NCI-H2227 (cell line): ENCODE measurements around the gene CEP250.
"Not testable (repeated sequence)": the region's sequence is repeated elsewhere in the genome, so short reads cannot be mapped to it uniquely, and the experiment has no call there.

Experiments
- DNase-seq: peaks from one replicate; lab custom pipeline; 2025; ENCODE audit not compliant: unreplicated experiment; lab: John Stamatoyannopoulos, UW

CEP250 gene

GRCh38 chr20:35491823-35492222 is 36.4 kb downstream of the CEP250 start:
- DNase-seq: no peak

- no peak for DNase-seq
Measured at GRCh38 chr20:35492352-35492751, 37.0 kb downstream of the CEP250 start.

GRCh38 chr20:35496481-35496880 is 41.1 kb downstream of the CEP250 start:
- no peak for DNase-seq

GRCh38 chr20:35497320-35497719 is 41.9 kb downstream of the CEP250 start:
- no peak for DNase-seq

GRCh38 chr20:35497780-35498189 is 42.4 kb downstream of the CEP250 start:
- DNase-seq: no peak

- no peak for DNase-seq
Measured at GRCh38 chr20:35499271-35499670, 43.9 kb downstream of the CEP250 start.

- no peak for DNase-seq
Measured at GRCh38 chr20:35502352-35502751, 47.0 kb downstream of the CEP250 start.

- no peak for DNase-seq
Measured at GRCh38 chr20:35503281-35503680, 47.9 kb downstream of the CEP250 start.

GRCh38 chr20:35503841-35504561 is 48.6 kb downstream of the CEP250 start:
- DNase-seq: no peak

GRCh38 chr20:35504751-35505150 is 49.4 kb downstream of the CEP250 start:
- no peak for DNase-seq

GRCh38 chr20:35506179-35506578 is 50.8 kb downstream of the CEP250 start:
- no peak for DNase-seq

GRCh38 chr20:35506872-35507638 is 51.7 kb downstream of the CEP250 start:
- no peak for DNase-seq

GRCh38 chr20:35508493-35509218 is 53.3 kb downstream of the CEP250 start:
- DNase-seq: no peak

GRCh38 chr20:35510951-35511735 is 55.7 kb downstream of the CEP250 start:
- DNase-seq: no peak

- DNase-seq: peak; percentile 21
Measured at GRCh38 chr20:35511814-35512420, 56.5 kb downstream of the CEP250 start.

- no peak for DNase-seq
Measured at GRCh38 chr20:35514371-35514932, 59.1 kb downstream of the CEP250 start.

- DNase-seq: no peak
Measured at GRCh38 chr20:35515341-35515740, 59.9 kb downstream of the CEP250 start.

- DNase-seq: no peak
Measured at GRCh38 chr20:35515949-35516645, 60.7 kb downstream of the CEP250 start.

- no peak for DNase-seq
Measured at GRCh38 chr20:35517125-35517524, 61.7 kb downstream of the CEP250 start.

GRCh38 chr20:35517767-35518166 is 62.4 kb downstream of the CEP250 start:
- not testable (repeated sequence) for DNase-seq
